NCI-H1105 (cell line): Measurements from ENCODE around the gene PBX2.
"Not testable (repeated sequence)": the region's sequence is repeated elsewhere in the genome, so short reads cannot be mapped to it uniquely, and the experiment has no call there.

Experiments used
- DNase-seq: peaks from one replicate; lab custom pipeline; 2025; lab: John Stamatoyannopoulos, UW

PBX2 gene

DNA sequence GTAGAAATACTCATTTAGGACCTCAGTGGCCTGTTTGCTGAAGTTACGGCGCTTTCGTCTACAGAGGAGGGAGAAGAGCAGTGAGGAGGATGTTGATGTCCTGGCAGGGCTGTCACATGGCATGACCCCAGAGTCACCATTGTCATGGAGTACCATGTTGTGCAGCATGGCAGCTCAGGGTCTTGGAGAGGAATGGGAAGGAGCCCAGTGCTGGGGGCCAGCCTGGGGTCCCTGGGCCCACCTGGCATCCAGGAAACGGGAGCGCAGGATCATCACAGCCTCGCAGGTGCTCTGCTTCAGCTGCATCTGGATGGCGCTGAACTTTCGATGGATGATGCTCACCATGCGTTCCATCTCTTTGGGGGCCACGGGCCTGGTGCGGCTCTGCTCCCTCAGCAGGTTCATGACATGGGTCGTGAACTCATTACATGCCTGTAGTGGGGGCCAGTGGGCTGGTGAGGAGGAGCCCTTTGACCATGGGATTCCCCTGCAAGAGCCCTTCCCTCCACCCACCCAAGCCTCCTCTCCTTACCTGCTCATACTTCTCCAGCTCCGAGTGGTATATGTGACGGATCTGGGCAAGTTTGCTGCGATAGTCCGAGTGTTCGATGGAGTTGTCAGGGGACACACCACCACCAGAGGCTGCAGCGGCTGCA, 2.1 kb downstream of the PBX2 start:
- DNase-seq: not testable (repeated sequence)

GRCh38 chr6:32187009-32187709, 2.8 kb downstream of the PBX2 start:
- no peak for DNase-seq

- DNase-seq: not testable (repeated sequence)
Observed at GRCh38 chr6:32186151-32186840, 3.7 kb downstream of the PBX2 start.

GRCh38 chr6:32185681-32186131, 4.3 kb downstream of the PBX2 start:
- DNase-seq: not testable (repeated sequence)

- no peak for DNase-seq
Observed at GRCh38 chr6:32184084-32184640, 5.8 kb downstream of the PBX2 start, which contains the start of gene AGER. AGER (minus strand) TSS chr6:32184253; CDS start chr6:32184222, 31 bp downstream.

- no peak for DNase-seq
Observed at GRCh38 chr6:32183483-32184083, 6.4 kb downstream of the PBX2 start.

- DNase-seq: no peak
Observed at GRCh38 chr6:32183030-32183429, 7.0 kb downstream of the PBX2 start.

DNA sequence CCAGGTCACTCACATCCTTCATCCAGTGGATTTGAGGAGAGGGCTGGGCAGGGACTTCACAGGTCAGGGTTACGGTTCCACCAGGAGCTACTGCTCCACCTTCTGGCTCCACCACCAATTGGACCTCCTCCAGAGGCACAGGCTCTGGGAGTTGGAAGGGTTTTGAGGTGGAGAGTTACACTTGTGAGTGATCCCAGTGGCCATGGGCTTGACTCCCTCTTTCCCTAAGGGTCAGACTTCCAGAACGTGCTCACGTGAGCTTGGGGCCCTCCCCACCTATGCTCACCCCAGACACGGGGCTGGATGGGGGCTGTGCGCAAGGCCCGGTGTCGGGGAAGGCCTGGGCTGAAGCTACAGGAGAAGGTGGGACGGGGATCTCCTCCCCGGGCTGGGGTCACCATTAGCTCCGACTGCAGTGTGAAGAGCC, 7.4 kb downstream of the PBX2 start:
- DNase-seq: no peak

DNA sequence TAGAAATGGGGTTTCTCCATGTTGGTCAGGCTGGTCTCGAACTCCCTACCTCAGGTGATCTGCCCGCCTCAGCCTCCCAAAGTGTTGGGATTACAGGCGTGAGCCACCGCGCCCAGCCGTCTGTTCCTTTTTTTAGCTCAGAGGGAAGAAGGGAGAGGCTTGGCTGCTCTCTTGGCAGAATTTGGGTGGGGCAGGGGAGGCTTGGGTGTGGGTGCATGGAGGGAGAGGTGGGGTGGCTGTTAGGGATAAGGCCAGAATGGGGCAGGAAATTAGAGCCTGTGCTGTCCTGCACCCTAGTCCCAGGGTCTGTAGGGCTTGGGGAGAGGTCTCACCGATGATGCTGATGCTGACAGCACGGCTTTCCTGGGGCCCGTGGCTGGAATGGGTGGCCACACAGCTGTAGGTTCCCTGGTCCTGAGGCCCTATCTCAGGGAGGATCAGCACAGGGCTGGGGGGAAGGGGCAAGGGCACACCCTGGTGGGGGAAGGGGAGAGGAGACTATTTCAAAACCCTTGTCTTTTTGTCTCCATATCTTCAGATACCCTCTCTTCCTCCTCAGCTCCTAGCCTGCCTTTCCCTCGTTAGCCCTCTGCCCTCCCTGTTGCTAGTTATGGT, 8.0 kb downstream of the PBX2 start:
- no peak for DNase-seq

- DNase-seq: no peak
Observed at GRCh38 chr6:32181148-32181702, 8.8 kb downstream of the PBX2 start.

DNA sequence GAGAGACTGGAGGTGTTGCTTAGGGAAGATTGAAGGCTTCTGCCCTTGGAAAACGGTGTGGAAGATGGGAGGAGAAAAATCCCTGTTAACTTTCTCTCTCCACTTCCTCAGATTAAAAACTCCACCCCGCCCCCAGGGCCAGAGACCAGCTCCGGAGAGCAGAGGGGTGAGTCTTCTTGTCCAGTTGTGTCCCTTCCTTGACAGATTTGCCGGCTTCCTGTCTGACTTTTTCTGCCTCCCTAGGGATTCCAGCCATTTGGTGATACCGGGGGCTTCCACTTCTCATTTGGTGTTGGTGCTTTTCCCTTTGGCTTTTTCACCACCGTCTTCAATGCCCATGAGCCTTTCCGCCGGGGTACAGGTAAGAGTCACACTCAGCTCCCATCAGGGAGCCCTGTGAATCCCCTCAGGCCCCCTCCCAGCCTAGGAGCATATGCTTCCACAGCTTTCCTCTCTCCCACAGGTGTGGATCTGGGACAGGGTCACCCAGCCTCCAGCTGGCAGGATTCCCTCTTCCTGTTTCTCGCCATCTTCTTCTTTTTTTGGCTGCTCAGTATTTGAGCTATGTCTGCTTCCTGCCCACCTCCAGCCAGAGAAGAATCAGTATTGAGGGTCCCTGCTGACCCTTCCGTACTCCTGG, 10.1 kb downstream of the PBX2 start:
- DNase-seq: no peak

DNA sequence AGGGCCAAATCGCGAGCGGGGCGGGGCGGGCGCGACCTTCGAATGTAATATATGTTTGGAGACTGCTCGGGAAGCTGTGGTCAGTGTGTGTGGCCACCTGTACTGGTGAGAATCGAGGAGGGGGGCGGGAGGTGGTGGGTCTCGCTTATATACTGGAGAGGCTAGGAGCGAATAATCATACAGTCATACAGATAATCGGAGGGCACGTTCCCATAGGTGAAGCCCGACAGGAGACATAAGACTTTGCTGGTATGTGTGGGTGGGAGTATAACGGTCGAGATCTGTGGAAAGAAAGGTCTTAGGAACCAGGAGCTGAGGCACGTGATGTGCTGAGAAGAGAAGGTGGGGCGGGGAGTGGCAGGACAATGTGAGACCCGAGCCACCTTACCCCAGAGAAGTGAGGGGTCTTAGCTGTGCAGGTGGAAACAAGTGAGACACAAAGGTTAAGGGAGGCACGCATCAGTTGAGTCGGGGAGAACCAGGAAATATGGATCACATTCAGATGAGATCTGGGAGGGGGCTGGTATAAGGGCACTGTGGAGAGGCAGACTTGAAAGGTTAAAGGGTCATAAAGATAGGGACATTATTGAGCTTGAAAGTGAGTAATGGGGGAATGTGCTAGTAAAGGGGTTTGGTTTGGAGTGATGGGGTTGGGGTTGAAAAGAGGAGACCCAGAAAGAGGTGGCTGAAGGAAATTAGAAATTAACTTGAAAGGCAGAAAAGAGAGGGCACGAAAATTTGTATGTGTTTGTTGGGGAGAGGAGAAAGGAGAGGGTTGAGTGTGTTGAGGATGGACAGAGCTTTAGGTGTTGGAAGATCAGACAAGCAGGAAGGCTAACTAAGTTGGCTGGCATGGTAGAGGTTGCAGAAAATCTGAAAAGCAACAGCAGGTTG, 11.2 kb downstream of the PBX2 start:
- DNase-seq: no peak

DNA sequence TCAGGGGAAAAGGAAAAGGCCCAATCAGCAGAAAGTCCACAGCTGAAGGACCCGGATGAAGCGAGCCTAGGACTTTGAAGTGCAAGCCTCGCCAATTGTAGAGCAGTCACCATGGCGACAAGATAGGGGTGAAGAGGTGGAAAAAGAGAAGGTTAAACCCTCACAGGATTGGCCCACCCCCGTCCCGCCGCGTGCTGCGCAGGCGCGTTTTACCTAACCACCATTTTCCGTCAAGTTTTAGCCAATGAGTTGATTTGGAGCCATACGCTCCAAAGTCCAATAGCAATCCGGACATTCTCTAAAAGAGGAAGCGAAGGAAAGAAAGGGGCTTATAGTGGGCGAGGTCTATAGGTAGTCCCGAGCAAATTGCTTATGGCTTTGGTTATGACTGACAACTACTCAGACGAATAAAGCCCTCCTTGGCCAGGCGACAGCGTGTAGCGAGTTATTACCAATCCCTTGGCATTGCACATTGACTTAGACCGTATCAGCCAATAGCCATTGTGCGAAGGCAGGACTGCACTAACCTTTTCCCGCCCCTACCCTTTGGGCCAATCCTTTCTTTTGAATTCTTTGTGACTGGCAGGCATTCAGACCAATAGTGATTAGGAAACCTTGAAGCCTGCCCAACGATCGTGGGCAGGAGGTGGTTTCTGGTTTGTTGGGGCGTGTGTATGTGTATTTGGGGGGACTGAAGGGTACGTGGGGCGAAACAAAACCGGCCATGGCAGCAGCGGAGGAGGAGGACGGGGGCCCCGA, 12.0 kb downstream of the PBX2 start, which contains the start of gene RNF5:
Gene RNF5 (plus strand): TSS at position 618 of the 759 bp plus-strand sequence. CDS start 107 bp downstream, at position 725.
- DNase-seq: peak; percentile 100

DNA sequence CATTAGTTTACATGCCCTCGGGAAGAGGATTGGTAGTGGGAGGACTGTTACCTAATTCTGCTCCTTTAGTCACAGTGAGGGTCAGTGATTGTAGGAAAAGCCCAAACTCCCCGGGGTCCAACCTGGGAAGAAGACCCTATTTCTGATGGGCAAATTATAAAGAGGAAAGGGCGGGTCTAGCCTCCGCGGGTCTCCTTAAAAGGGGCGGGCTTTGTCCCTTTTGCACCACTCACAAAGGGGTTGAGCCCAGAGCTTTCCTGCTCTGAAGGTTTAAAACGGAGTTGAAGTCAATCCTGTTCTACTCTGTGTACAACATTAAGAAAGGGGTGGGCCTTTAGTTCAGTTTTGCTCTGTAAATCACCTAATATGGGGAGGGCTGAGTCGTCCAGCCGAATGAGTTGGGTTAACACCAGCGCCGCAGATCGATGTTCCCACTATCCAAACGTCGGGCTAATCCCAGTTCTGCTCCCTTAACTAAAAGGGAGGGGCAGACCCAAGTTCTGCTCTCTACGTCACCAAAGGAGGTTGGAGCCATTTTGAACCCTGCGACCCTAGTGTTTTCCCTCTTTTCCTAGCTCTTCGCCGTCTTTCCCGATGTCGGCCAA, 12.7 kb downstream of the PBX2 start:
- DNase-seq: peak; percentile 86

DNA sequence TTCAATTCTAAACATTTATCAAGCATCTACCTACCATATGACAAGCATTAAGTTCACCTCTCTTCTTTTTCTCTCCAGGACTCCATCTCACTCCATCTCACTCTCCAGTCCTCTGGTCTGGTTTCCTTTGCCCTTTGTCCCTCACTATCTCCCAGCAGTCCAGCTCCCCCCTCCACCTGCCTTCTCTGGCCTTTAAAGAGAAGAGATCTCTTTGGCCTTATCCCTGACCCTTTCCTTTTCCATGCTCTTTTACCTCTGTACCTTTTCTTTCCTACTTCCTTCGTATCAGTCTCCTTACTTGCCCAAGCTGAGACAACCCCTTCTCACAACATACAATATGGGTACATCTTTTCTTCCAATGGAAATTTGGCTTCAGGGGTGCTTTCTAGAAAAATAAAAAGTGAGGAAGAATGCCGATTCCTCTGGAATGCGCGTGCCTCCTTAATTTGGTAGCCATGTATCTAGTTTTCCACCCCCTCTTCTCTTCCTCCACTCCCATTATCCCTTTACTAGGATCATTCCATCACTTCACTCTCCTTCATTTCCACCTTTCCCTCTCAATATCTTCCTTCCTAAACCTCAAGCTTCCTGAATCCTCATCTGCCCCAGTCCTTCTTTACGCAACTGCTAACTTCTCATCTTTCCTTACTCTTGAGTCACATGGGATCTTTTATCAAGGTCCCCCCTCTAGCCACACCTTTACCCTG, 13.4 kb downstream of the PBX2 start:
- DNase-seq: no peak

DNA sequence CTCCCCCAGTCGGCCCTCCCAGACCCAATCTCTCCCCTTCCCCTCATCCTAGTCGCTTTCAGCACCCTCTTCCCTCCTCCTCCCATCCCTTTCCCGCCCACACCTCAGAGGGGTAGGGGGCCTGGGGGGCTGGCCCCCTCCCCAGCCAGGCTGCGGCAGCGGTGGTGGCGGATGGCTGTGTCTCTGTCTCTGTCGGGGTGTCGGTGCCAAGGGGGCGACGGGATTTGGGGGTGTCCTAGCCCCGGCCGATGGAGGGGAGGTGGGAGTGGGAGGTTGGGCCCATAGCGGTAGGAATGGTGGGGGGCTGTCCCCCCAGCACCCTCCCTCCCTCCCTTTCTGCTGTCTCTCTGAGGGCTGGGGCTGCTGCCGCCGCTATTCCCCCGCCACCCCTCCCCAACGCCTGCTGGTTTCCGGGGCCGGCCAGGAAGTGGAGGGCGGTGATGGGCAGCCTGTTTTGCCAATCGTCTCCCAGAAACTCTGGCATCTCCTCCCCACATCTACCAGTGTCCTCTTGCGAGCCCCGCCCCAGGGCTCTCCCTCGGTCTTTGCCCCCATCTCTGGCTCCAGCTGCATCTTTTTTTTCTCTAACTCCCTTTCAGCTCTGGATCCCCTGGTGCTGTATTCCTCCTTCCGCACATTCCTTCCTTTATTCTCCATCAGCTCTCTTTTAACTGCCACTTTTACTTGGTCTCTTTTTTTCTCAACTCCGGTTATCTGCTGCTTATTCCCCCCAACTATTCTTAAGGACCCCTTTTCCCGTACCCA, 14.1 kb downstream of the PBX2 start, which contains the start of gene AGPAT1:
Gene AGPAT1 (minus strand): TSS at position 374 of the 765 bp plus-strand sequence. CDS start 4,588 bp downstream, outside the sequence.
- peak; percentile 95 for DNase-seq

DNA sequence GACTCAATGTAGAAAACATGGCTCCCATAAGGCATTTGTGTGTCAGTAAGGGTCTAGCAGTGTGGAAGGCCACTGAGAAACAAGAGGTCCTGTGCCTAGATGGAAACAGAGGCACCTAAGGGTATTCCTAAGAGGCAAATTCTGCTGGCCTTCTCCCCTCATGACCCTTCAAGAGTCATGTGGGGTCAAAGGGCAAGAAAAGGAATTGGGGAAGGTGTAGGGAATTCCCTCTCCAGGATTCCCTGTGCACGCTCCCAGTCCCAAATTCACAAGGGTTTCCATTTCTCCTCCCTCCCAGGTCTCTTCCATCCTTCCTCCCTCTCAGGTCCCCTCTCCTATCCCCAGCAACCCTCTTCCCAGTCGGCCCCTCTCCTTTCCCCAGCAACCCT, 14.7 kb downstream of the PBX2 start:
- no peak for DNase-seq
